HG03025 (cell line): ENCODE data around the gene LY86.

ENCODE experiments used
- ATAC-seq: cut with Tn5 transposase; IDR thresholded peaks from one replicate; pipeline ENCODE4 v1.9.1; 2021; ENCODE audit warnings: mild to moderate bottlenecking, moderate library complexity; ENCODE audit not compliant: unreplicated experiment, low FRiP score

Gene LY86

DNA sequence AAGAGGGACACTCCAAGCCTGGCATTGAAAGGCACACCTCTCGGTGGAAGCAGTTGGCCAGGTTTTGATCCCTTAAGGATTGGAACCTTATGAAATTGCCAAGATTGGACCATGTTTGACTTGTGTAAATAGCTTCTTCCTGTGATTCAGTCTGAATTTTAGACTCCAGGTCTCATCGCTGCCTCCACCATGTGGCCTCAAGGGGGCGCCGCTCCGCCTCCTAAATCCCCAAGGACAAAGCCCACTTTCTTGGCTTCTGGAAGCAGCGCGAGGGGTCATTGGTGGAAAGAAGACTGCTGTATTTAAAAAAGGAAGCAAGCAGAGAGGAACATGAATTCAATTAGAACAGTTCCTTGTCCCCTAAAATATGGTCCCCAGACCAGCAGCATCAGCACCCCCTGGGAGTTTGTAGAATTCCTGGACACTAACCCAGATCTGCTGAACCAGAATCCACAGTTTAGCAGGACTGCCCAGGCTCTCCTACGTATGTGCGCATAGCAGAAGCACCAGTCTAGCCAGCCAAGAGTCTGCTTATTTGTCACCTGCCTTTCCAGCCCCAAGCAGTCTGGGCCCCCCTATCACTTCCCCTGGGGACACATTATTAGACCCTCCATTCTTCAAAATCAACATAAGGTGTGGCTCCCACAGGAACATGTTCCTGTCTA lies 108.5 kb downstream of the LY86 start:
- no peak for ATAC-seq

DNA sequence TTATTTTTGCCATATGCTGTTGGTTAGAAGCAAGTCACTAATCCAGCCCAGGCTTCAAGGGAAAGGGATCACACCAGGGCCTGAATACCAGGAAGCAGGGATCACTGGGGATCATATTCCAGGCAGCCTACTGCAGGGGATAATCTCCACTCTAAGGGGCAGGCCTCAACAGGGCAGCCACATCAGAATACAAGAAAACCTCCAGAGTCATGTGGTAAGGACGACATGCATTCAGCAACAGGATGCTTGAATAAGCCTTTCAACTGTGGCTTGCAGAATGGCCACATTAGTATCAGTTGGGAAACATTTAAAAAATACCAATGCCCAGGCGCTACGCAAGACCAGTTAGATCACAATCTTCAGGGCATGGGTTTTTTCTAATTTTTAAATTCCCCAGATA lies 109.1 kb downstream of the LY86 start:
- ATAC-seq = no peak

- no peak for ATAC-seq
These were observed 111.3 kb downstream of the LY86 start for GRCh38 chr6:6699741-6700367.

DNA sequence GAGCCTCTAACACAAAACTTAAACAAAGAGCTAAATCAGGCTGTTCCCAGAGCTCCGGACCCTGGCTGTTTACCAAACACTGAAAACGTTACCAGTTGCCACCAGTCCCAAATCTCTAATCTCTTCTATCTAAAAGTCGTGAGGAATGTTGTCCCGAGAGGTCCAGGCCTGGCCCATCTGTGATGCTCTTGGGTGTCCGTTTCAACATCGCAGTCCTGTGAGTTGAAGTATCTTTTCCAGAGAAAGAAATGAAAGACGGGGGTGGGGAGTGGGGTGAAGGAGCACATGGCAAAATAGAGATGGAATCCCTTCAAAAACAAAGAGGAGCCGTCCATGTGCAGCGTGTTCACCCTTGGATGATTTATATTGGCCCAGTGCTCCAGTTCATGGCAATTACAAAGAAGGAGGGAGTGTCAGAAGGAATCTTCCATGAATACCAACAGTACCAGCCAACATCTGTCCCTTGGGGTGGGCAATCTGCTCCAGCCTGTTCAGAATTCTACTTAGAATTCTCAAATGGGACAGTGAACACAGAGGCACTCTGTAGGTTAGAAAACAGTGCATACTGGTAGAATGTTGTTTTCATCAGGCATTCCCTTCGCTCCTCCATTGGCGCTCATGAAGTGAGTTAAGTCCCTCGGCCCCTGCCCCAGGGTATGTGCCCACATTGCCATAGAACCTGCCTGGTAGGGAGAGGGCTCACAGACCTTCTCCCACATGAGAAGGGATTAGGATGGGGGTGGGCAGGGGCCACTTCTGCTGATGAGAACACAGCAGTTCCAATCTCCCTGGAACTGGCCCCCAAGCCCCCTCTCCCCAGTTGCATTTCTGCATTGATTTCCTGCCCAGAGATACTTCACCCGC lies 112.1 kb downstream of the LY86 start:
- ATAC-seq = no peak

GRCh38 chr6:6701864-6702263 lies 113.3 kb downstream of the LY86 start:
- no peak for ATAC-seq

- ATAC-seq = no peak
These were observed 115.2 kb downstream of the LY86 start for GRCh38 chr6:6703699-6704098.
